Mesendoderm (in vitro differentiated cells): Measurements from ENCODE around the gene NKD1.

Experiments used
- DNase-seq: peaks from one replicate; pipeline ENCODE4 v3.0.0; 2013
- H2AK5ac ChIP-seq: 2 replicates; pipeline ENCODE4 v1.6.1; 2013; ENCODE audit warnings: low read length, inconsistent platforms
- H2BK120ac ChIP-seq: 2 replicates; pipeline ENCODE4 v1.6.1; 2013; ENCODE audit warnings: low read depth, mild to moderate bottlenecking, low read length, moderate library complexity, mixed read lengths
- H2BK15ac ChIP-seq: replicated peaks from 2 replicates; pipeline ENCODE4 v1.6.1; 2013; ENCODE audit warnings: low read depth, mild to moderate bottlenecking, moderate library complexity
- H2BK5ac ChIP-seq: 2 replicates; pipeline ENCODE4 v1.6.1; 2013; ENCODE audit warnings: low read length, inconsistent platforms
- H3K18ac ChIP-seq: 2 replicates; pipeline ENCODE4 v1.6.1; 2013; ENCODE audit warnings: mild to moderate bottlenecking, low read length, mixed read lengths
- H3K23ac ChIP-seq: one replicate; pipeline ENCODE4 v1.6.1; 2013; ENCODE audit warnings: low read length
- H3K27ac ChIP-seq: 2 replicates; pipeline ENCODE4 v1.5.1; 2013; ENCODE audit warnings: low read depth, mild to moderate bottlenecking, inconsistent platforms, low read length, moderate library complexity
- H3K27me3 ChIP-seq: 2 replicates; pipeline ENCODE4 v1.6.1; 2013; ENCODE audit warnings: low read length, control low read depth, mild to moderate bottlenecking, inconsistent platforms; ENCODE audit not compliant: insufficient read depth, poor library complexity
- H3K36me3 ChIP-seq: 2 replicates; pipeline ENCODE4 v1.6.1; 2013; ENCODE audit warnings: low read length, inconsistent platforms; ENCODE audit not compliant: control insufficient read depth, insufficient read depth
- H3K4ac ChIP-seq: one replicate; pipeline ENCODE4 v1.6.1; 2013; ENCODE audit warnings: low read depth, mild to moderate bottlenecking, low read length, moderate library complexity
- H3K4me1 ChIP-seq: 2 replicates; pipeline ENCODE4 v1.6.1; 2013; ENCODE audit warnings: low read depth, low read length, inconsistent platforms; ENCODE audit not compliant: control insufficient read depth
- H3K4me2 ChIP-seq: 2 replicates; pipeline ENCODE4 v1.6.1; 2013; ENCODE audit warnings: low read length
- H3K4me3 ChIP-seq: 2 replicates; pipeline ENCODE4 v1.5.1; 2013; ENCODE audit warnings: mild to moderate bottlenecking, low read length
- H3K56ac ChIP-seq: one replicate; pipeline ENCODE4 v1.6.1; 2013; ENCODE audit warnings: low read length
- H3K79me1 ChIP-seq: 2 replicates; pipeline ENCODE4 v1.6.1; 2013; ENCODE audit warnings: low read length, inconsistent platforms
- H3K79me2 ChIP-seq: 2 replicates; pipeline ENCODE4 v1.6.1; 2013; ENCODE audit warnings: mild to moderate bottlenecking, low read length; ENCODE audit not compliant: control insufficient read depth, insufficient read depth
- H3K9ac ChIP-seq: 2 replicates; pipeline ENCODE4 v1.6.1; 2013; ENCODE audit warnings: low read length, inconsistent platforms
- H4K5ac ChIP-seq: one replicate; pipeline ENCODE4 v1.6.1; 2013; ENCODE audit warnings: low read length
- H4K8ac ChIP-seq: one replicate; pipeline ENCODE4 v1.6.1; 2013; ENCODE audit warnings: low read depth, mild to moderate bottlenecking, control low read depth, low read length, moderate library complexity
- WGBS: extraction: QIAGEN DNeasy Blood & Tissue Kit; methylation state at CpG from one replicate; pipeline ENCODE4 v1.1.7; 2013; ENCODE audit warnings: low lambda C conversion rate, missing lambda C conversion rate; ENCODE audit not compliant: insufficient coverage; ENCODE audit errors: extremely low coverage; 5-methylcytosine and 5-hydroxymethylcytosine counted together

The NKD1 gene

GRCh38 chr16:50522324-50522723 is 25.9 kb upstream of the NKD1 start:
- no peak overlapping the region for H2AK5ac ChIP-seq
- no peaks in the 10 kb centered on the region for H3K36me3 ChIP-seq
- H3K56ac ChIP-seq = no peak overlapping the region
- no peak overlapping the region for H3K9ac ChIP-seq
- H3K4me3 ChIP-seq = no peak overlapping the region
- H2BK15ac ChIP-seq = no peak overlapping the region
- H3K23ac ChIP-seq = no peak overlapping the region
- H3K79me1 ChIP-seq = no peaks in the 10 kb centered on the region
- H3K27me3 ChIP-seq = no peaks in the 10 kb centered on the region
- WGBS = no CpG with 5 or more reads among the region's 5 CpGs
- H3K18ac ChIP-seq = no peak overlapping the region
- no peak overlapping the region for H2BK120ac ChIP-seq
- H3K4ac ChIP-seq = no peak overlapping the region
- H2BK5ac ChIP-seq = no peak overlapping the region
- H4K8ac ChIP-seq = no peak overlapping the region
- H3K79me2 ChIP-seq = no peaks in the 10 kb centered on the region
- H4K5ac ChIP-seq = no peak overlapping the region
- no peak overlapping the region for H3K27ac ChIP-seq
- H3K4me2 ChIP-seq = no peak overlapping the region
- DNase-seq = no peak
- peaks cover 5% of the 10 kb centered on the region for H3K4me1 ChIP-seq

GRCh38 chr16:50523710-50524109 is 24.5 kb upstream of the NKD1 start:
- no peak overlapping the region for H3K27ac ChIP-seq
- no peaks in the 10 kb centered on the region for H3K79me1 ChIP-seq
- H3K79me2 ChIP-seq = no peaks in the 10 kb centered on the region
- H3K4me3 ChIP-seq = no peak overlapping the region
- no peaks in the 10 kb centered on the region for H3K36me3 ChIP-seq
- H3K4me1 ChIP-seq = peaks cover 5% of the 10 kb centered on the region
- H3K4ac ChIP-seq = no peak overlapping the region
- H3K4me2 ChIP-seq = no peak overlapping the region
- no CpG with 5 or more reads among the region's 7 CpGs for WGBS
- no peak overlapping the region for H2AK5ac ChIP-seq
- H3K23ac ChIP-seq = no peak overlapping the region
- DNase-seq = no peak
- H3K56ac ChIP-seq = no peak overlapping the region
- H2BK120ac ChIP-seq = no peak overlapping the region
- no peak overlapping the region for H2BK5ac ChIP-seq
- H4K5ac ChIP-seq = no peak overlapping the region
- no peak overlapping the region for H4K8ac ChIP-seq
- H2BK15ac ChIP-seq = no peak overlapping the region
- no peak overlapping the region for H3K18ac ChIP-seq
- H3K9ac ChIP-seq = no peak overlapping the region
- no peaks in the 10 kb centered on the region for H3K27me3 ChIP-seq

- Histone ChIP-seq H2BK5ac (no peak overlapping the region), H3K4me2 (no peak overlapping the region), H3K4me3 (no peak overlapping the region), H3K79me2 (no peaks in the 10 kb centered on the region), H3K27me3 (no peaks in the 10 kb centered on the region), H3K23ac (no peak overlapping the region), H4K8ac (no peak overlapping the region), H3K79me1 (no peaks in the 10 kb centered on the region), H3K9ac (no peak overlapping the region), H3K36me3 (no peaks in the 10 kb centered on the region), H3K27ac (no peak overlapping the region), H2AK5ac (no peak overlapping the region), H3K56ac (no peak overlapping the region), H2BK120ac (no peak overlapping the region), H3K18ac (no peak overlapping the region), H2BK15ac (no peak overlapping the region), H4K5ac (no peak overlapping the region), H3K4ac (no peak overlapping the region), H3K4me1 (peaks cover 5% of the 10 kb centered on the region)
- no peak for DNase-seq
- no CpG with 5 or more reads among the region's 3 CpGs for WGBS
Observed at GRCh38 chr16:50525262-50525661, 22.9 kb upstream of the NKD1 start.

GRCh38 chr16:50525716-50526115 is 22.5 kb upstream of the NKD1 start:
- H3K9ac ChIP-seq = no peak overlapping the region
- H3K79me1 ChIP-seq = no peaks in the 10 kb centered on the region
- no peak overlapping the region for H2BK15ac ChIP-seq
- no peak for DNase-seq
- H3K4me1 ChIP-seq = peaks cover 5% of the 10 kb centered on the region
- no peak overlapping the region for H2BK120ac ChIP-seq
- no peaks in the 10 kb centered on the region for H3K79me2 ChIP-seq
- H3K56ac ChIP-seq = no peak overlapping the region
- H3K18ac ChIP-seq = no peak overlapping the region
- no peak overlapping the region for H4K5ac ChIP-seq
- H3K27me3 ChIP-seq = no peaks in the 10 kb centered on the region
- H2AK5ac ChIP-seq = no peak overlapping the region
- H4K8ac ChIP-seq = no peak overlapping the region
- H3K27ac ChIP-seq = no peak overlapping the region
- no peak overlapping the region for H3K4me2 ChIP-seq
- no peak overlapping the region for H3K4ac ChIP-seq
- no peak overlapping the region for H3K23ac ChIP-seq
- WGBS = no CpG with 5 or more reads among the region's 6 CpGs
- H2BK5ac ChIP-seq = no peak overlapping the region
- no peak overlapping the region for H3K4me3 ChIP-seq
- no peaks in the 10 kb centered on the region for H3K36me3 ChIP-seq

- no peak overlapping the region for H3K4me2 ChIP-seq
- H3K79me1 ChIP-seq = no peaks in the 10 kb centered on the region
- no peaks in the 10 kb centered on the region for H3K27me3 ChIP-seq
- no CpG with 5 or more reads among the region's 4 CpGs for WGBS
- no peak overlapping the region for H2BK120ac ChIP-seq
- H3K4me1 ChIP-seq = peaks cover 5% of the 10 kb centered on the region
- no peak overlapping the region for H4K5ac ChIP-seq
- H3K23ac ChIP-seq = no peak overlapping the region
- H2BK15ac ChIP-seq = no peak overlapping the region
- no peak overlapping the region for H2BK5ac ChIP-seq
- H3K4me3 ChIP-seq = no peak overlapping the region
- H3K4ac ChIP-seq = no peak overlapping the region
- H2AK5ac ChIP-seq = no peak overlapping the region
- H3K27ac ChIP-seq = no peak overlapping the region
- H3K79me2 ChIP-seq = no peaks in the 10 kb centered on the region
- H3K36me3 ChIP-seq = no peaks in the 10 kb centered on the region
- no peak overlapping the region for H3K56ac ChIP-seq
- no peak overlapping the region for H3K18ac ChIP-seq
- H4K8ac ChIP-seq = no peak overlapping the region
- DNase-seq = no peak
- no peak overlapping the region for H3K9ac ChIP-seq
Observed at GRCh38 chr16:50526249-50526648, 21.9 kb upstream of the NKD1 start.

- Histone ChIP-seq H3K36me3 (no peaks in the 10 kb centered on the region), H3K27me3 (no peaks in the 10 kb centered on the region), H2BK5ac (no peak overlapping the region), H3K23ac (no peak overlapping the region), H3K4me1 (peaks cover 2% of the 10 kb centered on the region), H3K9ac (no peak overlapping the region), H3K4me3 (no peak overlapping the region), H3K18ac (no peak overlapping the region), H2BK120ac (no peak overlapping the region), H3K79me2 (no peaks in the 10 kb centered on the region), H3K4ac (no peak overlapping the region), H3K56ac (no peak overlapping the region), H3K4me2 (no peak overlapping the region), H4K8ac (no peak overlapping the region), H2BK15ac (no peak overlapping the region), H2AK5ac (no peak overlapping the region), H3K79me1 (no peaks in the 10 kb centered on the region), H4K5ac (no peak overlapping the region), H3K27ac (no peak overlapping the region)
- no peak for DNase-seq
- WGBS = no CpG with 5 or more reads among the region's 6 CpGs
Observed at GRCh38 chr16:50526796-50527195, 21.4 kb upstream of the NKD1 start.
